Measurements from ENCODE around the gene TNFAIP8L2.

Gene TNFAIP8L2

DNA sequence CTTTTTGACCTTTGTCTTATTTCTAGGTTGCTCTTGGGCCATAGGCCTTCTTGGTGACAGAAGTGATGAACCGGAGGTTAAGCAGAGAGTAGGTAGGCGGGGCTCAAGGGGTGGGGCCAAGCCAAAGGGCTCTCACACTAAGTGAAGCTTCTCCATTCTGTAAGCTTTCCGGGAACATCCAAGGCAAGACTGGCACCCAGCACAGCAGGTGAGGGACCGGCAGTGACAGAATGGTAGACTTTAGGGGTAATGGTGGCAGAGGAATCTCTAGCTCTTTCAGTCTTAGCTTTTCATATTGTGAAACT is at the start of gene TNFAIP8L2:
Gene TNFAIP8L2, plus strand, starts transcription at position 135 of the 305 bp plus-strand sequence. CDS start 2,049 bp downstream, outside the sequence.
- DNase-seq (ENCODE audit: low read depth) = peak; percentile 74

- DNase-seq (ENCODE audit: low read depth) = no peak
Measured at GRCh38 chr1:151106894-151107293, 49.6 kb upstream of the TNFAIP8L2 start.

DNA sequence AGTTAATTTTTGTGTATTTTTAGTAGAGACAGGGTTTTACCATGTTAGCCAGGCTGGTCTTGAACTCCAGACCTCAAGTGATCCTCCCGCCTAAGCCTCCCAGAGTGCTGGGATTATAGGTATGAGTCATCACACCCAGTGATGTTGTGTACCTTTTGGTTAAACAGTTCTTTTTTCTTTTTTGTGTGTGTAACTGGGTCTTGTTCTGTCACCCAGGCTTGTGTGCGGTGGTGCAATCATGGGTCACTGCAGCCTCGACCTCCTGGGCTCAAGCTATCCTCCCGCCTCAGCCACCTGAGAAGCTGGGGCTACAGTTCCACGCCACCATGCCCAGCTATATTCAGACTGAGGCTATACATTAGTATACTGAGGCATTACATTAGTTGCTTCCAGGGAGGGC is 48.1 kb upstream of the TNFAIP8L2 start:
- DNase-seq (ENCODE audit: low read depth) = no peak

GRCh38 chr1:151113877-151114276 is 42.6 kb upstream of the TNFAIP8L2 start:
- no peak for DNase-seq (ENCODE audit: low read depth)

DNA sequence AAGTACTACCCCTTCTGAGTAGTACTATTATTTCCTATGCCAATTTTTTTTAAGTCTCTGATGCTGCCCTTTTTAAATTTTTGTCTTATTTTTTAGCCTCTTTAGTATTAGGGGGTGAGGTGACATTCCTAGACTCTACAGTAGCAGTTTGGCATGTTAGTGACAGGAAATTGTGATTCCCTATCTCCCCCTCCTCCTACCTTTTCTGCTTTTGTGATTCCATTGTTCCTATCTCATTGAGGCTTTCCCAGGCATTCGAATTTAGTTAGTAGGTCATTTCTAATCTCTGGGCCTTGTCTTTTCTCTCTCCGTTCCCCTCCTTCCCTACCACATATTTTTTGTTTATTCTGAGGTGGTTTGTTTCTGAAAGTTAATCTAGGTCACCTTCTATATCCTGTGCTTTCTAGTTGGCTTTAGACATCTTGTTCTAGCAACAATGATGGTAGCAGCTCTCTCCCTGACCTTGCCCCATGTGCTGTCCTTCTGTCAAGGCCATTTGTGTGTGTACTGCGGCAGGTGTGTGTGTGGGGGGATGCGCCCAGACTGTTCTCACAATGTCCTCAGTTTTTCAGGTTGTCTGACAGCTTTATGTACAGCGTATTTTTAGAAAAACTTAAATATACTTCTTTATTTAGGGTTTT is 31.6 kb upstream of the TNFAIP8L2 start:
- no peak for DNase-seq (ENCODE audit: low read depth)

- no peak for DNase-seq (ENCODE audit: low read depth)
Measured at GRCh38 chr1:151128800-151129199, 27.6 kb upstream of the TNFAIP8L2 start.

DNA sequence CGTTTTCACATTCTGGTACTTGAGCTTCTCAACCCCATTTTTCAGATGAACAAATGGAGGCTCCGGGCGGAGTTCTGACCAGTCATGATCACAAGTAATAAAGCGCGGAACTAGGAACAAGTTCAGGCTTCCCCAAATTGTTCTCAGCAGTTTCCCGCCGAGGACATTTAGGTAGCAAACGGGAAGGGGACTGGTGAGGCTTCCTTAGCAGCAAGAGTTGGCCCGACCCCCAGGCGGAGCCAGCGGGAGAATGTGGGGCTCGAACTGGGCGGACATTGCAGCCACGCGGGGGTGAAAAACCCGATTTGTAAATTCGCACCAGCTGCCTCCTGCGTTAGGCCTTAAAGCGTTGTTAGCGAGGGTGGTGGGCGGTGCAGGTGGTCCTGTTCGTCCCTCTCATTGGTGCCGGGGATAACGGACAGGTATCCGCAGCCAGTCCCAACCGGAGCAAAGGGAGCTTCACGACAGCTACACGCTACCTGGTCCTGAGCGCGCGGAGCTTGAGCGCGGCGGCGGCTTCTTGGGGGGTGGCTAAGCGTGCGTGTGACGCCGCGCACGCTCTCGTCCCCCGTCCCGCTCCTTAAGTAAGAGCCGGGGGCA is 25.4 kb upstream of the TNFAIP8L2 start:
- DNase-seq (ENCODE audit: low read depth) = peak; percentile 76

GRCh38 chr1:151131701-151132334 is 24.6 kb upstream of the TNFAIP8L2 start:
- no peak for DNase-seq (ENCODE audit: low read depth)

DNA sequence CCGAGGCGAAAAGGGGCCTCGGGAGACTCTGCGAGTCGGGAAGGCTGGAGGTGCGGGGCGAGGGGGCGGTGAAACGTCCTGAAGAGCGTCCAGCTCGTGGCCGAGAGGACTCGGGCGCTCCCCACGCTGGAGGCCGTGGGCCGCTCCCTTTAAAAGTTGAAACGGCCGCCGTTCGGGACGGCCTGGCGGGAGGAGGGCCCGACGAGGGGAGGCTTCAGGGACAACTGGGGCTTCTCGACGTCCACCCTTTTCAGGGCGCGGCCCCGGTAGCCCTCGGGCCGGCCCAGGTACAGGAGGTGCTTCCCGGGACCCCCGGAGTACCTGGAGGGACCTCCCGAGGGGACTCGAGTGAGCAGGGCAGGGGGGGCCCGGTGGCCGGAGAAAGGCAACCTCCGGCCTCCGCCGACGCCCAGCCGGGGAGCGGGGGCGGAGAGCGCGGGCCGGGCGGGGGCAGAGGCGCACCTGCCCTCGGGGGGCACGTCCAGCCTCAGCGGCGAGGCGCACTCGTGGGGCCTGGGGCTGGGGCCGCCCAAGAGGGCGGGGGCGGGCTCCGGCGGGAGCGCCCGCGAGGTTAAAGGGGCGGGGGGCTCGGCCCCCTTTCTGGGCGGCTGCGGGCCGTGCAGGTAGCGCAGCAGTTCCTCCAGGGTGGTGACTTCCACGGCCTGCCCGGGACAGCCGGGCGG is 24.0 kb upstream of the TNFAIP8L2 start:
- DNase-seq (ENCODE audit: low read depth) = no peak

- no peak for DNase-seq (ENCODE audit: low read depth)
Measured at GRCh38 chr1:151133018-151133806, 23.2 kb upstream of the TNFAIP8L2 start.

DNA sequence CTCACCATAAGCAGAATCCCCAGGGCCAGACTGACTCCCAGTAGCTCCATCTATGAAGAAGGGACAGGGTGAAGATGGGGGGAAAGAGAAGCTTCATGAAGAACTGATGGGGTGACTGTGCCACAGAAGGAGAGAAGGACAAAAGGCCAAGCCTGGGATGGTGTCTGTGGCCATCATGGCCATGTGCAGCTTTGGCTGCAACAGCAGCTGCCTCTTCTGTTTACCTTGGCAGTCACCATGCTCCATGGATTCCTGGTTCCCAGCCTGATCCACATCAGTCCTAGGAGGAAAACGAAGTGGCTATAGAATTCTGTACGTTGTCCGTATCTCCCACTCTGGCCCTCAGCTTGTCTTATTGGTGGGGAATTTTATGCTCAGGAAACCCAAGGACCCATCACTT is 22.1 kb upstream of the TNFAIP8L2 start:
- DNase-seq (ENCODE audit: low read depth) = no peak

- DNase-seq (ENCODE audit: low read depth) = no peak
Measured at GRCh38 chr1:151134991-151135390, 21.5 kb upstream of the TNFAIP8L2 start.

DNA sequence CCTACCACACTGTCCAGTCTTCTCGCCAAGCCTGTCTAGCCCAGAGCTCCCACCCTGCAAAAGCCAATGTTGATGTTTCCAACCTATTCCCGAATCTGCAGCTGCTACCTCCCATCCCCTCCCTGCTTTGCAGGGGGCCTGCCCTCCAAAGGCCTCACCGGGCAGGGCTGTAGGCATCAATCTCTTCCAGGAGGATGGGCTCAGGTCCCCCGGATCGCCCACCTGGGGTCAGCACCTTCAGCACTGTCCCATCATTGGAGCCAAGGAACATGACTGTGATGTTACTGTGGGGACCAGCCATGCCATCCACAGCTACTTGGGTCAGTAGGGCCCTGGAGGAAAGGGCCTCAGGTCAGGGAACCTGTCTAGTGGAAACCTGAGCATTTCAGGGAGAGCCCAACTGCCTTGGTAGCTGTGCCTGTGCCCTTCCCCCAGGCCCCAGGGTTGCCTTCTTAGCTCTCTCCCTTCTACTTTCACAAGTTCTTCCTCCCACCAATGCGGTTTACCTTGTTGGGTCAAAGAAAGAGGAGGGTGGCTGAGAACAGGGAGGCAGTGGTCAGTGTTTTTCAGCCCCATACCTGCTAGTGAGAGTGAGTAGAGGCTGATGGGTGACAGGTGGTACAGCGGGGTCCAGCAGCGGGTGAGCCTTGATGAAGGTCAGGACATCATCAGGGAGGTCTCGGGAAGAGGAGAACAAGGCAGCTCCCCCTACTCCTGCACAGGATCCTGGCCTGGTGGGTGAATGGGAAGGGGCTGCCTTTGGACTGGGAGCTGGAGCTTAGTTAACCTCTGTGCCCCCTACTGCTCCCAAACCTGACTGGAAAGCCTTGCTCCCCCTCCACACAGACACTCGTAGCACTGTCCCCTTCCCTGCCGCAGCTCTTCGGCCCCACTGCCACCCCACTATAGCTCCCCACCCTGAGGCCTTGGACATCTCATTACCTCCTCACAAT is 20.7 kb upstream of the TNFAIP8L2 start:
- DNase-seq (ENCODE audit: low read depth) = no peak

DNA sequence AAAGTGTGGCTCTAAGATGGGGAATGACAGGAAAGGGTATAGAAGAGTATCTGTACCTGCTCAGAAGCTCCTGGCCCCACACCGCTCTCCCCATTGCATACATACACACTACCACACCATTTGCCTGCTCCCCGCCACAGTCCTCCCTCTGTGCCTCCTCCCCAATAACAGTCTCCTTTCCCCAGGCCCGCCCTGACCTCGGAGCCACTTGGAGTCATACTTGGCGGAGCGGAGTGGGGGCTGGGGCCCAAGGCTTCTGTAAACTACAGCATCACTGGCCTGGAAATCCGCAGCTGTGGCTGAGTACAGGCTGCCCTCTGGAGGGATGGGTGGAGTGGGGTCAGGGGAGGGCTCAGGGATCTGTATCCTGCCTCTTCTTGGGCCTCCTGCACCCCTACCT is 18.7 kb upstream of the TNFAIP8L2 start:
- no peak for DNase-seq (ENCODE audit: low read depth)

GRCh38 chr1:151142411-151143056 is 13.9 kb upstream of the TNFAIP8L2 start:
- no peak for DNase-seq (ENCODE audit: low read depth)

DNA sequence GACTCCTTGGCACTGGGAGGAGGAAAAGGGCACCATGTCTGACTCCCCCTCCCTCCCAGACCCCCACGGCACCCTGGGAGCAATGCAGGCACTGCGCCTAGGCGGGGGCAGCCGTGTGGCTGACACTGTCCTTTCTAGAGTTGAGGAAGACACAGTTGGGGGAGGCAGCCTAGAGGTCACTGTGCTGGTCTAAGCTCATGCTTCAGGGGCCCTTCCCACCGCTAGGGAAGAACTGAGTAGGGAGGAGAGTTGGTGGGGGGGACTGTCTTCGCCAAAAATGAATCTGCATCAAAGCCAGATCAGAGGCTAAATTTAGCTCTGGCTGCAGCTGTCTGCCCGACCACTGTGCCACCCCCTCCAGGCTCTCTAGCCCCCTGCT is 13.4 kb upstream of the TNFAIP8L2 start:
- no peak for DNase-seq (ENCODE audit: low read depth)

DNA sequence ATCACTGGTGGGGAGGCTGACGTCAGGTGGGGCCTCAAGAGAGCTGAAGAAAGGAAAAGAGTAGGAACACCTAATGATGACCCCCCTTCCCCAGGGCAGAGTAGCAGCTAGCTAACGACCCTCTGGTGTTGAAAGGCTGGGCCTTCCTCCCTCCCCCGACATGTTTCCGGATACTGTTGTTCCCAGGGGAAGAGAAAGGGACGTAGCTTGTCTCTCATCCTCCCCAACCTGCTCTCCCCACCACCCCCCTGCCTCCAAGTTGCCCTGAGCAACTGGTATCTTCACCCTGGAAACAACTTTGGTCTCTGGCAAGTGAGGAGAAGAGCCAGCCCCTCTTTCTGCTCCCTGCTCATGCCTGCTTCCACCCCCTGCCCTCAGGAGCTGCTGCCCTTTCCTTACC is 12.5 kb upstream of the TNFAIP8L2 start:
- no peak for DNase-seq (ENCODE audit: low read depth)

DNA sequence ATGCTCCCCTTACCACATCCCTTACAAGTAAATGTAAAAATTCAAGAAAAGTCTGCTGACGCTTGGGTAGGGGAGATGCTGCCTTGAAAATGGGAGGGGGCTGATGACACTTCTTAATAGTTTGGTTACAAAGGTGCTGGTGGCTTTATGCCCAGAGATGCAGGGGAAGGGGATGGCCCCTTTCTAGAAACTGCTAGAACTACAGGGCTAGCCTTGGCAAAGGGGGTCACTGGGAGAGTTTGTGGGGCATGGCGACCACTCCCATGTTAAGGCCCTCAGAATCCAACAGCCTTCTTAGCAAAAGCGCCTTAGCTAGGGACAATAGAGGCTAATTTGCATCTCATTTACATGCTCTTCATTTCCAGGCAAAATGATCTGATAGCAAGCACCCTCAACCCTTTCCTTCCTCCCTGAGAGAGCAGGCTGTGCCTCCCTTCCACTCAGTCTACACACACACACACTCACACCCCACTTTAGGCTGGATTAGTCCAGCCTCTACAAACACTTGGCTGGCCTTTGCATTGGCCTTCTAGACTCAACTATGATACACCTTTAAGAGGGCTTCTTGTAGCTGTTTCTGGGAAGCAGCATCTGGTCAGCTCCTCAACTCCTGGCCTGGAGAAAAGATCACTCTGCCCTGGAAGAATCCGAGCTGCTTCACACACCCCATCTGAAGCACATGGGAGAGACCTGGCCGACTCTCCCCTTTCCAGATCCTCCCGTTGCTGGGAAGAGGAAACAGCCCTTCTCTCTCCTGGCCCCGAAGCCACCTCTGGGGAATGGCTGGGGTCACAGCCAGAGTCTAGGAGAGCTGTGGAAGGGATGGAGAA is 11.8 kb upstream of the TNFAIP8L2 start:
- DNase-seq (ENCODE audit: low read depth) = no peak

- DNase-seq (ENCODE audit: low read depth) = no peak
Measured at GRCh38 chr1:151145304-151146071, 11.0 kb upstream of the TNFAIP8L2 start.
